ENCODE measurements around the gene HDAC4. TPM values are rescaled to one million over a fixed set of nuclear protein-coding genes. Genes with fewer than 3 reads are reported as not detected.

The HDAC4 gene
- total RNA-seq, 1 experiment from 2014 or later: 61.5 TPM

DNA sequence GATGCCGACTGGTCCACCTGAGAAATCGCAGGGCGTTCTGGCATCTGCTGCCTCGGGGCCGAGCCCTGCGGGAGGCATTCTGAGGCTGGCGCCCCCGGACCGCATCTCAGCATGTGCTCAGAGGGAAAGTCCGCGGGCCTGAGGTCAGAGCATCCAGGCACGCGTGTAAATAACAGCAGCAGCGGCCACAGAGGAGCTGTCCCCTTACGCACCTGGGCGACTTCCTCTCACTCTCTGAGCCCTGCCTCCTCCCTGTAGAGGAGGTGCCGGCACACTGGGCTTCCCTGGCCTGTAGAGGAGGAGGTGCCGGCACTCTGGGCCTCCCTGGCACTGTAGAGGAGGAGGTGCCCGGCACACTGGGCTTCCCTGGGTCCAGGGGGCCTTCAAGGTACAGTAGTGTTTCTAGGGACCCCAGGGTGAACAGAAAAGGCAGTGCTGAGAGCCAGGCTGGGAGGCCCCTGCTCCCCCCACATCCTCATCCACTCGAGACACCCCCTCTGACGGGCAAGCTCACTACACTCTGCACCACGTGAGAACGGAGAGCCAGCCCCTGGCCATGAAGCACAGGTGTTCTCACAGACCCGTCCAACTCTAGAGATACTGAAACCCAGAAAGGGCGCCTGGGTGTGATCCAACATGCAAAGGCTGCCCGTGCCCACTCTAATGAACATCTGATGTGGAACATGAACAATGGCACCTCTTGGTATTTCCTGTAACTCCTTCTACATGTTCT is 263.5 kb downstream of the HDAC4 start:
- CTCF ChIA-PET: no interaction called here

DNA sequence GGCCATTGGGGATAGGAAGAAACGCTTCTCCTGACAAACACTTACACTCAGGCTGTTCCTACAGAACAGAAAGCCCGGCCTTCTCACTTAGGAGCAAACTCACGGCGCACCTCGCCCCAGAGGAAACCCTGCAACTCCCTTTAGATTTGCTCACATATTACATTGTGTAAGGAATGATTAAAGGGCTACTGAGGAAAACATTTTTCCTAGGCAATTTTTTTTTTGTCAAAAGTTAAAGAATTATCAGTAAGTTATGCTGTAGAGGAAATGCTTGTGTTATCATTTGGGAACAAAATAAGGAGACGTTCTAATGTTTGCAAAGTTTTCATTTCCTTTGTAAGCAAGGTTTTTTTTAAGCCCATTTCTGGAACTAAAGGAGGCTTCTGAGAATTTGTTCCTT is 264.1 kb downstream of the HDAC4 start:
- no peak overlapping the region for H3K4me2 ChIP-seq
- H3K27me3 ChIP-seq (ENCODE audit: insufficient read depth, low read depth): no peaks in the 10 kb centered on the region
- 0 out of 2 replicates have a peak, but pooled peaks cover 3% of the 10 kb centered on the region for H3K36me3 ChIP-seq (ENCODE audit: low read depth)
- no peaks in the 10 kb centered on the region for H3F3A ChIP-seq (ENCODE audit: insufficient read depth, low read depth)
- no peaks in the 10 kb centered on the region; the same call in 1 of the 2 replicates for H4K20me1 ChIP-seq (ENCODE audit: insufficient read depth)
- no peaks in the 10 kb centered on the region for H3K79me2 ChIP-seq (ENCODE audit: low read depth)
- no peak overlapping the region for H3K4me3 ChIP-seq
- H3K27ac ChIP-seq: no peak overlapping the region
- no peaks in the 10 kb centered on the region for H3K9me3 ChIP-seq (ENCODE audit: insufficient read depth, low read depth)
- H2AFZ ChIP-seq: no peak overlapping the region
- BruUV-seq (replicated peaks): no TSS peak
- CTCF ChIA-PET: no interaction called here
- H3K9me2 ChIP-seq (ENCODE audit: insufficient read depth): no peaks in the 10 kb centered on the region
- no peak for TF ChIP-seq EZH2 (IDR thresholded peaks at IDR 0.05; ENCODE audit: low read depth)
- TF ChIP-seq, protein P1, sequence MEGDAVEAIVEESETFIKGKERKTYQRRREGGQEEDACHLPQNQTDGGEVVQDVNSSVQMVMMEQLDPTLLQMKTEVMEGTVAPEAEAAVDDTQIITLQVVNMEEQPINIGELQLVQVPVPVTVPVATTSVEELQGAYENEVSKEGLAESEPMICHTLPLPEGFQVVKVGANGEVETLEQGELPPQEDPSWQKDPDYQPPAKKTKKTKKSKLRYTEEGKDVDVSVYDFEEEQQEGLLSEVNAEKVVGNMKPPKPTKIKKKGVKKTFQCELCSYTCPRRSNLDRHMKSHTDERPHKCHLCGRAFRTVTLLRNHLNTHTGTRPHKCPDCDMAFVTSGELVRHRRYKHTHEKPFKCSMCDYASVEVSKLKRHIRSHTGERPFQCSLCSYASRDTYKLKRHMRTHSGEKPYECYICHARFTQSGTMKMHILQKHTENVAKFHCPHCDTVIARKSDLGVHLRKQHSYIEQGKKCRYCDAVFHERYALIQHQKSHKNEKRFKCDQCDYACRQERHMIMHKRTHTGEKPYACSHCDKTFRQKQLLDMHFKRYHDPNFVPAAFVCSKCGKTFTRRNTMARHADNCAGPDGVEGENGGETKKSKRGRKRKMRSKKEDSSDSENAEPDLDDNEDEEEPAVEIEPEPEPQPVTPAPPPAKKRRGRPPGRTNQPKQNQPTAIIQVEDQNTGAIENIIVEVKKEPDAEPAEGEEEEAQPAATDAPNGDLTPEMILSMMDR (conservative IDR thresholded peaks at IDR 0.05): no peak
- intact Hi-C loops (cut with micrococcal nuclease; ENCODE audit: unreplicated experiment): no loop called here
- no peak for DNase-seq
- POLR2A ChIA-PET (ENCODE audit: unreplicated experiment): no interaction called here
- no peaks in the 10 kb centered on the region for H3K4me1 ChIP-seq (replicated peaks; ENCODE audit: insufficient read depth)

More for the DNA sequence above, 263.5 kb downstream of the HDAC4 start:
- intact Hi-C loops (cut with micrococcal nuclease; ENCODE audit: unreplicated experiment): no loop called here
- H3K4me1 ChIP-seq (replicated peaks; ENCODE audit: insufficient read depth): no peaks in the 10 kb centered on the region
- H3K79me2 ChIP-seq (ENCODE audit: low read depth): no peaks in the 10 kb centered on the region
- no peaks in the 10 kb centered on the region; the same call in 1 of the 2 replicates for H4K20me1 ChIP-seq (ENCODE audit: insufficient read depth)
- TF ChIP-seq EZH2 (IDR thresholded peaks at IDR 0.05; ENCODE audit: low read depth): no peak
- TF ChIP-seq, protein P1 (conservative IDR thresholded peaks at IDR 0.05): no peak
- no peak overlapping the region for H3K4me2 ChIP-seq
- no peak overlapping the region for H3K4me3 ChIP-seq
- no TSS peak for BruUV-seq (replicated peaks)
- no peaks in the 10 kb centered on the region for H3F3A ChIP-seq (ENCODE audit: insufficient read depth, low read depth)
- no peak overlapping the region for H2AFZ ChIP-seq
- H3K27ac ChIP-seq: no peak overlapping the region
- no peak for DNase-seq
- H3K9me2 ChIP-seq (ENCODE audit: insufficient read depth): no peaks in the 10 kb centered on the region
- no peaks in the 10 kb centered on the region for H3K9me3 ChIP-seq (ENCODE audit: insufficient read depth, low read depth)
- POLR2A ChIA-PET (ENCODE audit: unreplicated experiment): no interaction called here
- H3K36me3 ChIP-seq (ENCODE audit: low read depth): 0 out of 2 replicates have a peak, but pooled peaks cover 3% of the 10 kb centered on the region
- no peaks in the 10 kb centered on the region for H3K27me3 ChIP-seq (ENCODE audit: insufficient read depth, low read depth)

DNA sequence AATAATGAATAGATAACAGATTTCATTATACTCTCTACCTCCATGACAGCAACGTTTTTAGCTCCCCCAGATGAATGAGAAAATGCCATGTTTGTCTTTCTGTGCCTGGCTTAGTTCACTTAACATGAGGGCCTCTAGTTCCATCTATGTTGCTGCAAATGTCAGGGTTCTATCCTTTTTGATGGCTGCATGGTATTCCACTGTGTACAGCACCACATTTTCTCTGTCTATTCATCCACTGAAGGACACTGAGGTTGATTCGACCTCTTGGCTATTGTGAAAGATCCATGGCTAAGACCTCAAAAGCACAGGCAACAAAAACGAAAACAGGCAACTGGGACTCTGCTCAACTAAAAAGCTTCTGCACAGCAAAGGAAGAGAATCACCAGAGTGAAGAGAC is 264.6 kb downstream of the HDAC4 start:
- Histone ChIP-seq H3K79me2 (ENCODE audit: low read depth) (no peaks in the 10 kb centered on the region), H3K4me3 (no peak overlapping the region), H3F3A (ENCODE audit: insufficient read depth, low read depth) (no peaks in the 10 kb centered on the region), H3K4me1 (replicated peaks; ENCODE audit: insufficient read depth) (no peaks in the 10 kb centered on the region), H4K20me1 (ENCODE audit: insufficient read depth) (no peaks in the 10 kb centered on the region; the same call in 1 of the 2 replicates), H3K36me3 (ENCODE audit: low read depth) (0 out of 2 replicates have a peak, but pooled peaks cover 3% of the 10 kb centered on the region), H2AFZ (no peak overlapping the region), H3K9me2 (ENCODE audit: insufficient read depth) (no peaks in the 10 kb centered on the region), H3K27me3 (ENCODE audit: insufficient read depth, low read depth) (no peaks in the 10 kb centered on the region), H3K27ac (no peak overlapping the region), H3K4me2 (no peak overlapping the region), H3K9me3 (ENCODE audit: insufficient read depth, low read depth) (no peaks in the 10 kb centered on the region)
- TF ChIP-seq, protein P1 (conservative IDR thresholded peaks at IDR 0.05): no peak
- no peak for TF ChIP-seq EZH2 (IDR thresholded peaks at IDR 0.05; ENCODE audit: low read depth)
- CTCF ChIA-PET: interaction anchor here (0.5 kb wide), 1 partner anchor 882 kb away, joined by 3 read pairs; no protein-coding TSS in a partner anchor
- POLR2A ChIA-PET (ENCODE audit: unreplicated experiment): no interaction called here
- DNase-seq: no peak
- intact Hi-C loops (cut with micrococcal nuclease; ENCODE audit: unreplicated experiment): no loop called here
- BruUV-seq (replicated peaks): no TSS peak
